ENCODE measurements around the gene OR2V2.
A peak's percentile ranks its signal among the peaks of the same experiment; 100 is the strongest.

OR2V2 gene

GRCh38 chr5:181207214-181207959 lies 60.0 kb downstream of the OR2V2 start:
- no peak for TF ChIP-seq CTCF (IDR thresholded peaks at IDR 0.05; ENCODE audit: low read depth, low read length)
- peak overlapping the region; percentile 46 for H3K4me3 ChIP-seq (replicated peaks in 1 of 2; ENCODE audit: low read depth in 2 of 2, low read length in 2 of 2)
- peak; percentile 92 to 96 for DNase-seq (ENCODE audit: low read depth in 2 of 2)

GRCh38 chr5:181207960-181208253 lies 60.5 kb downstream of the OR2V2 start:
- no peak for TF ChIP-seq CTCF (IDR thresholded peaks at IDR 0.05; ENCODE audit: low read depth, low read length)
- no peak for DNase-seq (ENCODE audit: low read depth in 2 of 2)
- no peak overlapping the region for H3K4me3 ChIP-seq (replicated peaks in 1 of 2; ENCODE audit: low read depth in 2 of 2, low read length in 2 of 2)
